Measurements from ENCODE around the gene PRIM2.
"Not testable (repeated sequence)": the region's sequence is repeated elsewhere in the genome, so short reads cannot be mapped to it uniquely, and the experiment has no call there.

GRCh38 chr6:57474862-57475475 is 157.5 kb downstream of the PRIM2 start:
- not testable (repeated sequence) for TF ChIP-seq CTCF, EP300, POLR2AphosphoS5, POLR2A (IDR thresholded peaks at IDR 0.05)
